C4-2B (cell line): ENCODE data around the gene KRT40.

Source experiments
- ZFX ChIP-seq: fragments of 450-650 bp; IDR thresholded peaks from 2 replicates; pipeline ENCODE4 v1.6.1; 2017
- TF ChIP-seq, protein P1 (sequence below): fragments of 450-650 bp; conservative IDR thresholded peaks from 2 replicates; pipeline ENCODE4 v1.5.1; 2017; ENCODE audit warnings: mild to moderate bottlenecking

DNA sequence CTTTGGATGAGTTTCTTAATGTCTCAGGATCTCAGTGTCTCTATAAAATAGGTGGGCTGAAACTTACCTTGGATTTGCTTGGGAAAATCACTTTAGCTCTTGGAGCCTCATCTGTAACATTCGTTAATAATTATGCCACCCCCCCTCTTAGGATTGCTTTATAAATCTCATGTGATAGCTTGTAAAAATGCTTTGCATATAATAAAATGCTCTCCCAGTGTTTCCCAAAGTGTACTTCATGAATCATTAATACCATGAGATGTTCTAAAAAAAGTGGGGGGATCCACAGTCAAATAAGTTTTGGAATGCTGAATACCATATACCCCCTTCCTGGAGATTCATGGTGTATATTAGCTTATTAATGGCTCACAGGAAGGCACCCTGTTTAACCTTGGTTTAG, 22.5 kb downstream of the KRT40 start:
- TF ChIP-seq, protein P1, sequence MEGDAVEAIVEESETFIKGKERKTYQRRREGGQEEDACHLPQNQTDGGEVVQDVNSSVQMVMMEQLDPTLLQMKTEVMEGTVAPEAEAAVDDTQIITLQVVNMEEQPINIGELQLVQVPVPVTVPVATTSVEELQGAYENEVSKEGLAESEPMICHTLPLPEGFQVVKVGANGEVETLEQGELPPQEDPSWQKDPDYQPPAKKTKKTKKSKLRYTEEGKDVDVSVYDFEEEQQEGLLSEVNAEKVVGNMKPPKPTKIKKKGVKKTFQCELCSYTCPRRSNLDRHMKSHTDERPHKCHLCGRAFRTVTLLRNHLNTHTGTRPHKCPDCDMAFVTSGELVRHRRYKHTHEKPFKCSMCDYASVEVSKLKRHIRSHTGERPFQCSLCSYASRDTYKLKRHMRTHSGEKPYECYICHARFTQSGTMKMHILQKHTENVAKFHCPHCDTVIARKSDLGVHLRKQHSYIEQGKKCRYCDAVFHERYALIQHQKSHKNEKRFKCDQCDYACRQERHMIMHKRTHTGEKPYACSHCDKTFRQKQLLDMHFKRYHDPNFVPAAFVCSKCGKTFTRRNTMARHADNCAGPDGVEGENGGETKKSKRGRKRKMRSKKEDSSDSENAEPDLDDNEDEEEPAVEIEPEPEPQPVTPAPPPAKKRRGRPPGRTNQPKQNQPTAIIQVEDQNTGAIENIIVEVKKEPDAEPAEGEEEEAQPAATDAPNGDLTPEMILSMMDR: no peak
- TF ChIP-seq ZFX: no peak
